Cerebellar nuclear complex (tissue), 1 donor: ENCODE measurements around the gene ZBED5.
"Not testable (repeated sequence)": the region's sequence is repeated elsewhere in the genome, so short reads cannot be mapped to it uniquely, and the experiment has no call there.

Source experiments
- DNase-seq, 2 experiments: peaks; one replicate each; lab custom pipeline; 2025; lab: John Stamatoyannopoulos, UW

Gene ZBED5

GRCh38 chr11:10857709-10858438 lies at the start of gene ZBED5:
TSS of gene ZBED5 (minus strand) at chr11:10858053. CDS start at chr11:10854945, 3,108 bp downstream.
- DNase-seq = peak; percentile 61 to 93

GRCh38 chr11:10906521-10906920 lies 48.7 kb upstream of the ZBED5 start:
- no peak for DNase-seq

- DNase-seq = no peak
Measured at GRCh38 chr11:10902301-10903063, 44.6 kb upstream of the ZBED5 start.

GRCh38 chr11:10900681-10901415 lies 43.0 kb upstream of the ZBED5 start:
- DNase-seq = no peak

GRCh38 chr11:10899121-10899830 lies 41.4 kb upstream of the ZBED5 start:
- DNase-seq = no peak

- DNase-seq = no peak
Measured at GRCh38 chr11:10898763-10899025, 40.8 kb upstream of the ZBED5 start.

- DNase-seq = no peak
Measured at GRCh38 chr11:10898003-10898762, 40.3 kb upstream of the ZBED5 start.

GRCh38 chr11:10897150-10897549 lies 39.3 kb upstream of the ZBED5 start:
- no peak for DNase-seq

GRCh38 chr11:10896493-10896892 lies 38.6 kb upstream of the ZBED5 start:
- no peak for DNase-seq

GRCh38 chr11:10895285-10895684 lies 37.4 kb upstream of the ZBED5 start:
- no peak for DNase-seq

GRCh38 chr11:10894666-10895065 lies 36.8 kb upstream of the ZBED5 start:
- DNase-seq = no peak

GRCh38 chr11:10893714-10894151 lies 35.9 kb upstream of the ZBED5 start:
- DNase-seq = no peak

GRCh38 chr11:10892250-10892649 lies 34.4 kb upstream of the ZBED5 start:
- no peak for DNase-seq

- DNase-seq = no peak
Measured at GRCh38 chr11:10891151-10891720, 33.4 kb upstream of the ZBED5 start.

GRCh38 chr11:10890083-10890482 lies 32.2 kb upstream of the ZBED5 start:
- DNase-seq = not testable (repeated sequence)

- no peak for DNase-seq
Measured at GRCh38 chr11:10887307-10887706, 29.5 kb upstream of the ZBED5 start.

- no peak for DNase-seq
Measured at GRCh38 chr11:10886652-10887250, 28.9 kb upstream of the ZBED5 start.

- no peak for DNase-seq
Measured at GRCh38 chr11:10885703-10886363, 28.0 kb upstream of the ZBED5 start.

- DNase-seq = not testable (repeated sequence)
Measured at GRCh38 chr11:10884292-10884691, 26.4 kb upstream of the ZBED5 start.

- DNase-seq = no peak
Measured at GRCh38 chr11:10881892-10882291, 24.0 kb upstream of the ZBED5 start.
